ENCODE results near the gene TARS1. TPM values are rescaled to one million over a fixed set of nuclear protein-coding genes. Genes with fewer than 3 reads are reported as not detected.
"Not testable (repeated sequence)": the region's sequence is repeated elsewhere in the genome, so short reads cannot be mapped to it uniquely, and the experiment has no call there.

The TARS1 gene
- total and polyA plus RNA-seq, 4 donors, result 42.2 to 76.6 (median 71.6) TPM

GRCh38 chr5:33433303-33434240, 7.2 kb upstream of the TARS1 start:
- Histone ChIP-seq H3K36me3 (ENCODE audit: control insufficient read depth in 1 of 2, insufficient read depth in 2 of 2, low read length in 1 of 2) (no peaks in the 10 kb centered on the region), H3K27ac (ENCODE audit: low read depth in 1 of 2, low read length in 2 of 2) (no peak overlapping the region), H3K4me3 (ENCODE audit: low read length in 2 of 2) (no peak overlapping the region), H3K9me3 (ENCODE audit: control insufficient read depth, low read length) (no peaks in the 10 kb centered on the region), H3K27me3 (ENCODE audit: control insufficient read depth in 1 of 2, insufficient read depth in 2 of 2, low read length in 1 of 2) (no peaks in the 10 kb centered on the region), H3K4me1 (ENCODE audit: control insufficient read depth in 1 of 2, insufficient read depth in 2 of 2, low read length in 2 of 2) (no peaks in the 10 kb centered on the region)
- intact Hi-C loops (cut with DNase I), result loop anchor here in 1 of 2 donors (10.0 kb wide), 1 partner anchor 501 kb away; the partner anchor contains the start of gene RXFP3
- no peak for DNase-seq
- no peak for ATAC-seq (ENCODE audit: low FRiP score)
- 82 to 83% methylated on average over 4 of the region's 4 CpGs for WGBS, 2 donors

- ATAC-seq (ENCODE audit: low FRiP score); H3K27ac ChIP-seq (ENCODE audit: low read depth in 1 of 2, low read length in 2 of 2); H3K9me3 ChIP-seq (ENCODE audit: control insufficient read depth, low read length); H3K4me3 ChIP-seq (ENCODE audit: low read length in 2 of 2); H3K27me3 ChIP-seq (ENCODE audit: control insufficient read depth in 1 of 2, insufficient read depth in 2 of 2, low read length in 1 of 2); H3K4me1 ChIP-seq (ENCODE audit: control insufficient read depth in 1 of 2, insufficient read depth in 2 of 2, low read length in 2 of 2); H3K36me3 ChIP-seq (ENCODE audit: control insufficient read depth in 1 of 2, insufficient read depth in 2 of 2, low read length in 1 of 2): not testable (repeated sequence)
- intact Hi-C loops (cut with DNase I), result loop anchor here in 1 of 2 donors (10.0 kb wide), 1 partner anchor 499 kb away; the partner anchor contains the start of gene RXFP3
- 19 to 20% methylated on average over 5 of the region's 5 CpGs for WGBS, 2 donors
- DNase-seq, result peak in 1 of 2 donors; percentile 67
Measured at GRCh38 chr5:33435893-33436490, 4.8 kb upstream of the TARS1 start.

- DNase-seq (no peak), ATAC-seq (ENCODE audit: low FRiP score) (no peak)
- H3K36me3 ChIP-seq (ENCODE audit: control insufficient read depth in 1 of 2, insufficient read depth in 2 of 2, low read length in 1 of 2), result no peaks in the 10 kb centered on the region
- no peaks in the 10 kb centered on the region for H3K27me3 ChIP-seq (ENCODE audit: control insufficient read depth in 1 of 2, insufficient read depth in 2 of 2, low read length in 1 of 2)
- no peaks in the 10 kb centered on the region for H3K9me3 ChIP-seq (ENCODE audit: control insufficient read depth, low read length)
- no peak overlapping the region for H3K4me3 ChIP-seq (ENCODE audit: low read length in 2 of 2)
- 59 to 67% methylated on average over 6 of the region's 6 CpGs for WGBS, 2 donors
- H3K4me1 ChIP-seq (ENCODE audit: control insufficient read depth in 1 of 2, insufficient read depth in 2 of 2, low read length in 2 of 2), result peaks cover 0 to 5% of the 10 kb centered on the region in 2 donors
- intact Hi-C loops (cut with DNase I), result loop anchor here in 1 of 2 donors (10.0 kb wide), 1 partner anchor 496 kb away; the partner anchor contains the start of gene RXFP3
- H3K27ac ChIP-seq (ENCODE audit: low read depth in 1 of 2, low read length in 2 of 2), result no peak overlapping the region
Measured at GRCh38 chr5:33438996-33439395, 1.8 kb upstream of the TARS1 start.

- H3K4me3 ChIP-seq (ENCODE audit: low read length in 2 of 2), result peak overlapping the region; percentile 75 to 95
- no peak for DNase-seq
- no peaks in the 10 kb centered on the region for H3K9me3 ChIP-seq (ENCODE audit: control insufficient read depth, low read length)
- peaks cover 0 to 5% of the 10 kb centered on the region in 2 donors for H3K4me1 ChIP-seq (ENCODE audit: control insufficient read depth in 1 of 2, insufficient read depth in 2 of 2, low read length in 2 of 2)
- intact Hi-C loops (cut with DNase I), result loop anchor here in 1 of 2 donors (10.0 kb wide), 1 partner anchor 495 kb away; the partner anchor contains the start of gene RXFP3
- peak overlapping the region; percentile 18 to 87 for H3K27ac ChIP-seq (ENCODE audit: low read depth in 1 of 2, low read length in 2 of 2)
- WGBS, 2 donors, result 1 to 3% methylated on average over 18 of the region's 18 CpGs
- no peak for ATAC-seq (ENCODE audit: low FRiP score)
- H3K36me3 ChIP-seq (ENCODE audit: control insufficient read depth in 1 of 2, insufficient read depth in 2 of 2, low read length in 1 of 2), result no peaks in the 10 kb centered on the region
- no peaks in the 10 kb centered on the region for H3K27me3 ChIP-seq (ENCODE audit: control insufficient read depth in 1 of 2, insufficient read depth in 2 of 2, low read length in 1 of 2)
Measured at GRCh38 chr5:33439905-33440481, 772 bp upstream of the TARS1 start.

GRCh38 chr5:33441241-33442177, 744 bp downstream of the TARS1 start:
- Histone ChIP-seq H3K4me3 (ENCODE audit: low read length in 2 of 2) (peak overlapping the region; percentile 46 to 81), H3K27me3 (ENCODE audit: control insufficient read depth in 1 of 2, insufficient read depth in 2 of 2, low read length in 1 of 2) (no peaks in the 10 kb centered on the region), H3K4me1 (ENCODE audit: control insufficient read depth in 1 of 2, insufficient read depth in 2 of 2, low read length in 2 of 2) (peaks cover 0 to 7% of the 10 kb centered on the region in 2 donors), H3K9me3 (ENCODE audit: control insufficient read depth, low read length) (no peaks in the 10 kb centered on the region), H3K36me3 (ENCODE audit: control insufficient read depth in 1 of 2, insufficient read depth in 2 of 2, low read length in 1 of 2) (peaks cover 0 to under 1% of the 10 kb centered on the region in 2 donors), H3K27ac (ENCODE audit: low read depth in 1 of 2, low read length in 2 of 2) (peak overlapping the region; percentile 71 to 85)
- ATAC-seq (ENCODE audit: low FRiP score) (peak; percentile 45), DNase-seq (no peak)
- WGBS, 2 donors, result 1% methylated on average over 22 of the region's 22 CpGs
- intact Hi-C loops (cut with DNase I), result no loop called here

GRCh38 chr5:33444542-33444941, 3.8 kb downstream of the TARS1 start:
- Histone ChIP-seq H3K27ac (ENCODE audit: low read depth in 1 of 2, low read length in 2 of 2) (peak overlapping the region in 1 of 2 donors; percentile 33), H3K36me3 (ENCODE audit: control insufficient read depth in 1 of 2, insufficient read depth in 2 of 2, low read length in 1 of 2) (peaks cover 0 to 2% of the 10 kb centered on the region in 2 donors), H3K9me3 (ENCODE audit: control insufficient read depth, low read length) (no peaks in the 10 kb centered on the region), H3K4me3 (ENCODE audit: low read length in 2 of 2) (no peak overlapping the region), H3K4me1 (ENCODE audit: control insufficient read depth in 1 of 2, insufficient read depth in 2 of 2, low read length in 2 of 2) (peaks cover 0 to 7% of the 10 kb centered on the region in 2 donors), H3K27me3 (ENCODE audit: control insufficient read depth in 1 of 2, insufficient read depth in 2 of 2, low read length in 1 of 2) (no peaks in the 10 kb centered on the region)
- no peak for ATAC-seq (ENCODE audit: low FRiP score)
- 71 to 77% methylated on average over 4 of the region's 4 CpGs for WGBS, 2 donors
- no peak for DNase-seq
- intact Hi-C loops (cut with DNase I), result no loop called here

GRCh38 chr5:33445798-33446197, 5.0 kb downstream of the TARS1 start:
- intact Hi-C loops (cut with DNase I), result no loop called here
- no peak overlapping the region for H3K4me3 ChIP-seq (ENCODE audit: low read length in 2 of 2)
- DNase-seq (no peak), ATAC-seq (ENCODE audit: low FRiP score) (no peak)
- peaks cover 0 to 7% of the 10 kb centered on the region in 2 donors for H3K4me1 ChIP-seq (ENCODE audit: control insufficient read depth in 1 of 2, insufficient read depth in 2 of 2, low read length in 2 of 2)
- no peaks in the 10 kb centered on the region for H3K9me3 ChIP-seq (ENCODE audit: control insufficient read depth, low read length)
- no peak overlapping the region for H3K27ac ChIP-seq (ENCODE audit: low read depth in 1 of 2, low read length in 2 of 2)
- peaks cover 0 to 2% of the 10 kb centered on the region in 2 donors for H3K36me3 ChIP-seq (ENCODE audit: control insufficient read depth in 1 of 2, insufficient read depth in 2 of 2, low read length in 1 of 2)
- no peaks in the 10 kb centered on the region for H3K27me3 ChIP-seq (ENCODE audit: control insufficient read depth in 1 of 2, insufficient read depth in 2 of 2, low read length in 1 of 2)

- Histone ChIP-seq H3K27ac (ENCODE audit: low read depth in 1 of 2, low read length in 2 of 2) (no peak overlapping the region), H3K4me1 (ENCODE audit: control insufficient read depth in 1 of 2, insufficient read depth in 2 of 2, low read length in 2 of 2) (peaks cover 0 to 4% of the 10 kb centered on the region in 2 donors), H3K9me3 (ENCODE audit: control insufficient read depth, low read length) (no peaks in the 10 kb centered on the region), H3K4me3 (ENCODE audit: low read length in 2 of 2) (no peak overlapping the region), H3K36me3 (ENCODE audit: control insufficient read depth in 1 of 2, insufficient read depth in 2 of 2, low read length in 1 of 2) (peaks cover 0 to 2% of the 10 kb centered on the region in 2 donors), H3K27me3 (ENCODE audit: control insufficient read depth in 1 of 2, insufficient read depth in 2 of 2, low read length in 1 of 2) (no peaks in the 10 kb centered on the region)
- DNase-seq, result no peak
- ATAC-seq (ENCODE audit: low FRiP score), result no peak
- intact Hi-C loops (cut with DNase I), result no loop called here
- 69 to 70% methylated on average over 3 of the region's 3 CpGs for WGBS, 2 donors
Measured at GRCh38 chr5:33448118-33448517, 7.4 kb downstream of the TARS1 start.
